Heart right ventricle (tissue), 16 donors: ENCODE data around the gene ATG7. TPM values are rescaled to one million over a fixed set of nuclear protein-coding genes. Genes with fewer than 3 reads are reported as not detected.

ENCODE experiments used
- ATAC-seq, 8 donors: fragments of 200-7000 bp; cut with Tn5 transposase; one replicate each; pipeline ENCODE4 v1.9.1; 2020; ENCODE audit warnings: mild to moderate bottlenecking in 8 of 8, moderate library complexity in 8 of 8, moderate number of reproducible peaks in 1 of 8
- DNase-seq, 2 donors: peaks; one replicate each; pipeline ENCODE4 v3.0.0-alpha.2; 2020
- H3K27ac ChIP-seq, 10 donors: fragments of 200-600 bp; sonication (generic) in 2 of 10; one replicate each; pipeline versions ENCODE4 v1.5.0 to v1.8.0; 2020 to 2022; ENCODE audit warnings: mild to moderate bottlenecking in 3 of 10
- H3K27me3 ChIP-seq, 7 donors: fragments of 200-600 bp; one replicate each; pipeline ENCODE4 v1.8.0; 2021 to 2022; ENCODE audit warnings: mild to moderate bottlenecking in 2 of 7
- H3K36me3 ChIP-seq, 9 donors: fragments of 200-600 bp; sonication (generic) in 1 of 9; one replicate each; pipeline versions ENCODE4 v1.5.0 to v1.8.0; 2020 to 2022; ENCODE audit warnings: mild to moderate bottlenecking in 2 of 9
- H3K4me1 ChIP-seq, 9 donors: fragments of 200-600 bp; sonication (generic) in 1 of 9; one replicate each; pipeline versions ENCODE4 v1.5.0 to v1.8.0; 2020 to 2022; ENCODE audit warnings: mild to moderate bottlenecking in 4 of 9
- H3K4me3 ChIP-seq, 10 donors: fragments of 200-600 bp; sonication (generic) in 2 of 10; one replicate each; pipeline versions ENCODE4 v1.5.0 to v1.8.0; 2020 to 2022; ENCODE audit warnings: mild to moderate bottlenecking in 7 of 10, moderate library complexity in 2 of 10
- H3K9me3 ChIP-seq, 11 donors: fragments of 200-600 bp in 10 of 11; sonication (generic) in 2 of 11; one replicate each; pipeline versions ENCODE4 v1.5.0 to v1.8.0; 2013 to 2022; ENCODE audit warnings: mild to moderate bottlenecking in 2 of 11, control low read depth in 1 of 11, moderate library complexity in 1 of 11
- WGBS, 2 donors: extraction: QIAGEN DNeasy Blood & Tissue Kit; methylation state at CpG; one replicate each; pipeline ENCODE4 v1.1.7; 2013; ENCODE audit warnings: inconsistent platforms in 1 of 2; 5-methylcytosine and 5-hydroxymethylcytosine counted together
- intact Hi-C, 10 donors: fragments of 100-400 bp; cut with DNase I; formaldehyde crosslinking; loops; one replicate each; pipeline versions ENCODE4 v1.11.1 to v1.14.2; 2022
- polyA plus RNA-seq, 2 donors: library from polyadenylated mRNA; stranded (reverse); fragments of 200-250 nt; gene quantifications; one replicate each; pipeline ENCODE4 v1.2.3, GENCODE V29; 2013
- total RNA-seq, 10 donors: library from RNA; stranded (reverse); fragmentation: NEBNext Ultra II Directional in 3 of 10; extraction: Animal tissue kit (Norgen Biotek cat#: 25700) in 3 of 10; gene quantifications; one replicate each; pipeline versions ENCODE4 v1.2.1 to v1.2.4, GENCODE V29; 2021 to 2023
- TF ChIP-seq, protein P1 (sequence below), 9 donors: fragments of 200-600 bp; sonication (generic) in 2 of 9; IDR thresholded peaks; one replicate each; pipeline versions ENCODE4 v1.5.0 to v1.8.0; 2021 to 2022; ENCODE audit warnings: antibody characterized with exemption in 9 of 9, mild to moderate bottlenecking in 5 of 9, moderate library complexity in 1 of 9
- donor health status: Arrhythmogenic right ventricular cardiomyopathy.
- donor health status: ischemic (EF 13 %, LVEDD 7.1; RV severe dilation, severe dysfunction).
- donor health status: healthy with polysubstance abuse.
- donor health status: DM: no; HTN: yes; CAD: no.
- donor health status: DM: no; HTN: no; CAD: no.
- donor health status: ischemic (EF 25% LVEDD 6.9; RV normal size, moderate dysfunction).
- donor health status: ischemic (EF 25% LVEDD 5.7; RV mildly dilated, moderate dysfunction).
- donor health status: healthy.
- donor health status: DM: yes; HTN: yes; CAD: no.
- donor health status: Ischemic cardiomyopathy.
- donor health status: ischemic (EF 35%, LVEDD 5.7; RV mildly dilated, moderate dysfunction).
- donor health status: nonischemic (EF 11% LVEDD 7.7; RV severe dilation, severe dysfunction).
- donor health status: DM: yes; HTN: yes; CAD: no.
- donor health status: PGD.
- donor health status: ischemic (EF 29% LVEDD 5.4; RV normal size, mild dysfunction).
- donor health status: nonischemic (EF 23%, LVEDD 6.1; RV moderate dilation, normal function).

The ATG7 gene
- total and polyA plus RNA-seq, 12 donors = 5.3 to 24.1 (median 16.8) TPM

DNA sequence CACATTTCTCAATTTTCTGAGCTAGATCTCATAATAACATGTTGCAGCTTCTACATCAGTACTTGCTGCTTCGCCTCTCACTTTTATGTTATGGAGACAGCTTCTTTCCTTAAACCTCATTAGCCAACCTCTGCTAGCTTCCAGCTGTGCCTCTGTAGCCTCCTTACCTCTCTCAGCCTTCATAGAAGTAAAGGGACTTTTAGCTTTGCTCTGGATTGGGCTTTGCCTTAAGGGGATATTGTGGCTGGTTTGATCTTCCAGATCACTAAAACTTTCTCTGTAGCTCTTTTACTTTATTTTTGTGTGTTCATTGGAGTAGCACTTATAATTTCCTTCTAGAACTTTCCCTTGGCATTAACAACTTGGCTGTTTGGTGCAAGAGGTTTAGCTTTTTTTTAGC lies 150.1 kb downstream of the ATG7 start:
- DNase-seq (no peak), ATAC-seq (no peak)
- Histone ChIP-seq H3K27ac (no peak overlapping the region), H3K9me3 (no peaks in the 10 kb centered on the region), H3K36me3 (peaks cover 0 to 8% (median 0%) of the 10 kb centered on the region in 9 donors), H3K4me3 (no peak overlapping the region), H3K27me3 (no peaks in the 10 kb centered on the region), H3K4me1 (no peaks in the 10 kb centered on the region)
- WGBS, 2 donors = 97 to 100% methylated on average over 1 of the region's 1 CpG
- TF ChIP-seq, protein P1, sequence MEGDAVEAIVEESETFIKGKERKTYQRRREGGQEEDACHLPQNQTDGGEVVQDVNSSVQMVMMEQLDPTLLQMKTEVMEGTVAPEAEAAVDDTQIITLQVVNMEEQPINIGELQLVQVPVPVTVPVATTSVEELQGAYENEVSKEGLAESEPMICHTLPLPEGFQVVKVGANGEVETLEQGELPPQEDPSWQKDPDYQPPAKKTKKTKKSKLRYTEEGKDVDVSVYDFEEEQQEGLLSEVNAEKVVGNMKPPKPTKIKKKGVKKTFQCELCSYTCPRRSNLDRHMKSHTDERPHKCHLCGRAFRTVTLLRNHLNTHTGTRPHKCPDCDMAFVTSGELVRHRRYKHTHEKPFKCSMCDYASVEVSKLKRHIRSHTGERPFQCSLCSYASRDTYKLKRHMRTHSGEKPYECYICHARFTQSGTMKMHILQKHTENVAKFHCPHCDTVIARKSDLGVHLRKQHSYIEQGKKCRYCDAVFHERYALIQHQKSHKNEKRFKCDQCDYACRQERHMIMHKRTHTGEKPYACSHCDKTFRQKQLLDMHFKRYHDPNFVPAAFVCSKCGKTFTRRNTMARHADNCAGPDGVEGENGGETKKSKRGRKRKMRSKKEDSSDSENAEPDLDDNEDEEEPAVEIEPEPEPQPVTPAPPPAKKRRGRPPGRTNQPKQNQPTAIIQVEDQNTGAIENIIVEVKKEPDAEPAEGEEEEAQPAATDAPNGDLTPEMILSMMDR (IDR thresholded peaks at IDR 0.05) = no peak
- intact Hi-C loops = no loop called here

DNA sequence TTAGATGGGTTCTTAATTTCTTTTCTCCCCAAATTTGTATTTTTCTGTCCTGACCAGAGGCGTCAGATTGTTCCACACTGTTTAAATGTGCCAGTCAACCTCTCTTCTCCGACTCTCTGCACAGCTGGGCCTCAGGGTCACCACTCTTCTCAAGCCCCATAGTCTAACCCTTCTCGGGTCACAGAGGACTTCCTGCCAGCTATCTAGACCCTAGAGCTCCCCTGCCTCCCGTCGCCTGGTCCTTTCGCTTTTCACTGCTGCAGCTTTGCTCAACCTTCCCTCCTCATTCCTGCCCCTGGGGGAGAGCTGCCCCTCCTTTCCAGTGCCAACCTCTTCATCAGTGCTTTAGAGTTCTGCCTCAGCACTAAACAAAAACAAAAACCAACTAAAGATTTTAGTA lies 151.7 kb downstream of the ATG7 start:
- Histone ChIP-seq H3K4me1 (no peaks in the 10 kb centered on the region), H3K36me3 (peaks cover 0 to 22% (median 0%) of the 10 kb centered on the region in 9 donors), H3K27me3 (no peaks in the 10 kb centered on the region), H3K4me3 (no peak overlapping the region), H3K27ac (no peak overlapping the region), H3K9me3 (no peaks in the 10 kb centered on the region)
- DNase-seq (no peak), ATAC-seq (no peak)
- TF ChIP-seq, protein P1 (IDR thresholded peaks at IDR 0.05) = no peak
- intact Hi-C loops = no loop called here
- WGBS, 2 donors = 90 to 94% methylated on average over 6 of the region's 6 CpGs

DNA sequence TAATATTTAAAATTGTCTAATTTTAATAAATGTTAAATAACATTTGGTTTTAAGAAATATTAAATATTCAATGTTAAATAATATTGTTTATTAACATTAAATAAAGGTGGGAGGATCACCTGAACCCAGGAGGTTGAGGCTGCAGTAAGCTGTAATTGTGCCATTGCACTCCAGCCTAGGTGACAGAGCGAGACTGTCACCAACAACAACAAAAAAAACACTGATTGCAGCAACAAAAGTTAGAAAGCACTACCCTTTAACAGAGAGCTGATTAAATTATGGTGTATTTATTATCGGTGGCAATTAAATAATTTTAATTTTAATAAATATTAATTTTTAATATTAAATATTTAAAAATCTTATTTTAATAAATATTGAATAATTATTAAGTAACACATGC lies 152.1 kb downstream of the ATG7 start:
- Histone ChIP-seq H3K27ac (no peak overlapping the region), H3K27me3 (no peaks in the 10 kb centered on the region), H3K9me3 (no peaks in the 10 kb centered on the region), H3K36me3 (peaks cover 0 to 22% (median 0%) of the 10 kb centered on the region in 9 donors), H3K4me3 (no peak overlapping the region), H3K4me1 (no peaks in the 10 kb centered on the region)
- ATAC-seq = no peak
- WGBS, 2 donors = 97 to 98% methylated on average over 2 of the region's 2 CpGs
- TF ChIP-seq, protein P1 (IDR thresholded peaks at IDR 0.05) = no peak
- no peak for DNase-seq
- intact Hi-C loops = no loop called here

DNA sequence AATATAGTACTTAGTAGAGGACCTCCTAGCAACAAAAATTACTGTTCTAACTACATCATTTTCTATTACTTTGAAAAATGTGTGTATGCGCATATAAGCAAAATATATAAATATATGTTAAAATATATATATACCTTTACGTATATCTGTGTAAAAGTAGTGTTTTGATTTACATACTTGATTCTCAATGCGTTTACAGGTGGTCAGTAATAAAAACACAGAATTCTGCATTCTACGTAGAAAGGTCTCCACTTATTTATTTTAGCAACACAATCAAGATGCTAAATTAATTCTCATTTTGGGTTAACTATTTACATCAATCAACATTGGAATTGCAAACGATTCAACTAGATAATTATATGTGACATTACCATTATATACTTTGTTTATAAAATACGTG lies 158.0 kb downstream of the ATG7 start:
- ATAC-seq = no peak
- H3K9me3 ChIP-seq = no peaks in the 10 kb centered on the region
- peaks cover 0 to 22% (median 0%) of the 10 kb centered on the region in 9 donors for H3K36me3 ChIP-seq
- peaks cover 3 to 35% (median 19%) of the 10 kb centered on the region in 9 donors for H3K4me1 ChIP-seq
- no peak overlapping the region for H3K27ac ChIP-seq
- H3K27me3 ChIP-seq = no peaks in the 10 kb centered on the region
- no peak overlapping the region for H3K4me3 ChIP-seq
- DNase-seq = no peak
- TF ChIP-seq, protein P1 (IDR thresholded peaks at IDR 0.05) = no peak
- intact Hi-C loops = no loop called here
- WGBS, 2 donors = 80 to 87% methylated on average over 6 of the region's 6 CpGs
